ENCODE measurements around the gene IL1RAP.
A peak's percentile ranks its signal among the peaks of the same experiment; 100 is the strongest.
"Not testable (repeated sequence)": the region's sequence is repeated elsewhere in the genome, so short reads cannot be mapped to it uniquely, and the experiment has no call there.

Gene IL1RAP

GRCh38 chr3:190513409-190514370, at the start of gene IL1RAP:
Gene IL1RAP (plus strand): TSS chr3:190514085. CDS start chr3:190564290, 50,205 bp downstream.
- DNase-seq (ENCODE audit: low spot score): peak; percentile 91

- DNase-seq (ENCODE audit: low spot score): no peak
Observed at GRCh38 chr3:190467922-190468321, 46.0 kb upstream of the IL1RAP start.

GRCh38 chr3:190473261-190473660, 40.6 kb upstream of the IL1RAP start:
- DNase-seq (ENCODE audit: low spot score): not testable (repeated sequence)

GRCh38 chr3:190481779-190482178, 32.1 kb upstream of the IL1RAP start:
- no peak for DNase-seq (ENCODE audit: low spot score)

- DNase-seq (ENCODE audit: low spot score): no peak
Observed at GRCh38 chr3:190485830-190486532, 27.9 kb upstream of the IL1RAP start.

GRCh38 chr3:190486533-190486864, 27.4 kb upstream of the IL1RAP start:
- DNase-seq (ENCODE audit: low spot score): no peak

GRCh38 chr3:190486908-190487607, 26.8 kb upstream of the IL1RAP start:
- no peak for DNase-seq (ENCODE audit: low spot score)

- DNase-seq (ENCODE audit: low spot score): peak; percentile 81
Observed at GRCh38 chr3:190491533-190492054, 22.3 kb upstream of the IL1RAP start.

GRCh38 chr3:190492129-190492528, 21.8 kb upstream of the IL1RAP start:
- DNase-seq (ENCODE audit: low spot score): no peak

GRCh38 chr3:190492966-190493365, 20.9 kb upstream of the IL1RAP start:
- no peak for DNase-seq (ENCODE audit: low spot score)

GRCh38 chr3:190494907-190495306, 19.0 kb upstream of the IL1RAP start:
- DNase-seq (ENCODE audit: low spot score): no peak

- no peak for DNase-seq (ENCODE audit: low spot score)
Observed at GRCh38 chr3:190495354-190495753, 18.5 kb upstream of the IL1RAP start.

GRCh38 chr3:190495796-190496195, 18.1 kb upstream of the IL1RAP start:
- no peak for DNase-seq (ENCODE audit: low spot score)

- no peak for DNase-seq (ENCODE audit: low spot score)
Observed at GRCh38 chr3:190496859-190497258, 17.0 kb upstream of the IL1RAP start.

- no peak for DNase-seq (ENCODE audit: low spot score)
Observed at GRCh38 chr3:190497811-190498210, 16.1 kb upstream of the IL1RAP start.

GRCh38 chr3:190498293-190498692, 15.6 kb upstream of the IL1RAP start:
- no peak for DNase-seq (ENCODE audit: low spot score)

- no peak for DNase-seq (ENCODE audit: low spot score)
Observed at GRCh38 chr3:190499122-190499521, 14.8 kb upstream of the IL1RAP start.

- no peak for DNase-seq (ENCODE audit: low spot score)
Observed at GRCh38 chr3:190502946-190503345, 10.9 kb upstream of the IL1RAP start.

- DNase-seq (ENCODE audit: low spot score): peak; percentile 14
Observed at GRCh38 chr3:190504354-190505125, 9.3 kb upstream of the IL1RAP start.

GRCh38 chr3:190505381-190506003, 8.4 kb upstream of the IL1RAP start:
- no peak for DNase-seq (ENCODE audit: low spot score)

GRCh38 chr3:190506271-190506670, 7.6 kb upstream of the IL1RAP start:
- DNase-seq (ENCODE audit: low spot score): no peak

Data from activated CD4-positive, alpha-beta T cell treated with anti-CD3 and anti-CD28 coated beads, Interleukin-2, Interleukin-4, amounts not matched to agents 100 ng/mL and 50 ng/mL, durations not matched to agents 16 hours and 8 hours (primary cell).